ENCODE data around the gene NTRK1.

Gene NTRK1

GRCh38 chr1:156860628-156861423 lies at the start of gene NTRK1:
Gene NTRK1, plus strand, starts transcription at chr1:156860865. Its CDS starts 70 bp downstream, at chr1:156860935.
- H3K9ac ChIP-seq (ENCODE audit: low read length) = no peak within 1 kb of the TSS
- DNase-seq (ENCODE audit: low read depth) = peak; percentile 71
- peak within 1 kb of the TSS; percentile 71 for H3K4me3 ChIP-seq (ENCODE audit: low read length)
- no peaks in the 10 kb centered on the region for H3K9me3 ChIP-seq (ENCODE audit: control insufficient read depth, low read length)
- H3K4me1 ChIP-seq (ENCODE audit: control insufficient read depth, insufficient read depth, low read length) = peaks cover 14% of the 10 kb centered on the region
- H3K36me3 ChIP-seq (ENCODE audit: control insufficient read depth, insufficient read depth, low read length, severe bottlenecking) = no peaks in the 10 kb centered on the region
- H3K27me3 ChIP-seq (replicated peaks; ENCODE audit: control insufficient read depth, insufficient read depth, low read length) = peaks cover 69% of the 10 kb centered on the region

GRCh38 chr1:156811168-156811567 lies 49.5 kb upstream of the NTRK1 start:
- Histone ChIP-seq H3K9ac (ENCODE audit: low read length) (no peak overlapping the region), H3K9me3 (ENCODE audit: control insufficient read depth, low read length) (no peaks in the 10 kb centered on the region), H3K4me3 (ENCODE audit: low read length) (no peak overlapping the region), H3K4me1 (ENCODE audit: control insufficient read depth, insufficient read depth, low read length) (peaks cover 31% of the 10 kb centered on the region), H3K36me3 (ENCODE audit: control insufficient read depth, insufficient read depth, low read length, severe bottlenecking) (no peaks in the 10 kb centered on the region), H3K27me3 (replicated peaks; ENCODE audit: control insufficient read depth, insufficient read depth, low read length) (no peaks in the 10 kb centered on the region)
- no peak for DNase-seq (ENCODE audit: low read depth)

GRCh38 chr1:156812293-156812990 lies 48.2 kb upstream of the NTRK1 start:
- H3K4me3 ChIP-seq (ENCODE audit: low read length) = no peak overlapping the region
- H3K27me3 ChIP-seq (replicated peaks; ENCODE audit: control insufficient read depth, insufficient read depth, low read length) = no peaks in the 10 kb centered on the region
- DNase-seq (ENCODE audit: low read depth) = no peak
- no peaks in the 10 kb centered on the region for H3K36me3 ChIP-seq (ENCODE audit: control insufficient read depth, insufficient read depth, low read length, severe bottlenecking)
- no peaks in the 10 kb centered on the region for H3K9me3 ChIP-seq (ENCODE audit: control insufficient read depth, low read length)
- H3K9ac ChIP-seq (ENCODE audit: low read length) = no peak overlapping the region
- H3K4me1 ChIP-seq (ENCODE audit: control insufficient read depth, insufficient read depth, low read length) = peaks cover 29% of the 10 kb centered on the region

- peak overlapping the region; percentile 49 for H3K9ac ChIP-seq (ENCODE audit: low read length)
- no peak for DNase-seq (ENCODE audit: low read depth)
- H3K4me3 ChIP-seq (ENCODE audit: low read length) = peak overlapping the region; percentile 60
- peaks cover 29% of the 10 kb centered on the region for H3K4me1 ChIP-seq (ENCODE audit: control insufficient read depth, insufficient read depth, low read length)
- H3K27me3 ChIP-seq (replicated peaks; ENCODE audit: control insufficient read depth, insufficient read depth, low read length) = no peaks in the 10 kb centered on the region
- no peaks in the 10 kb centered on the region for H3K36me3 ChIP-seq (ENCODE audit: control insufficient read depth, insufficient read depth, low read length, severe bottlenecking)
- no peaks in the 10 kb centered on the region for H3K9me3 ChIP-seq (ENCODE audit: control insufficient read depth, low read length)
These were observed 47.4 kb upstream of the NTRK1 start for GRCh38 chr1:156813298-156813697.

GRCh38 chr1:156813750-156814570 lies 46.7 kb upstream of the NTRK1 start:
- peak overlapping the region; percentile 49 for H3K9ac ChIP-seq (ENCODE audit: low read length)
- peaks cover 29% of the 10 kb centered on the region for H3K4me1 ChIP-seq (ENCODE audit: control insufficient read depth, insufficient read depth, low read length)
- H3K27me3 ChIP-seq (replicated peaks; ENCODE audit: control insufficient read depth, insufficient read depth, low read length) = no peaks in the 10 kb centered on the region
- H3K4me3 ChIP-seq (ENCODE audit: low read length) = peak overlapping the region; percentile 60
- H3K36me3 ChIP-seq (ENCODE audit: control insufficient read depth, insufficient read depth, low read length, severe bottlenecking) = no peaks in the 10 kb centered on the region
- no peaks in the 10 kb centered on the region for H3K9me3 ChIP-seq (ENCODE audit: control insufficient read depth, low read length)
- peak; percentile 70 for DNase-seq (ENCODE audit: low read depth)

GRCh38 chr1:156814571-156815260 lies 45.9 kb upstream of the NTRK1 start:
- Histone ChIP-seq H3K9me3 (ENCODE audit: control insufficient read depth, low read length) (no peaks in the 10 kb centered on the region), H3K36me3 (ENCODE audit: control insufficient read depth, insufficient read depth, low read length, severe bottlenecking) (no peaks in the 10 kb centered on the region), H3K4me1 (ENCODE audit: control insufficient read depth, insufficient read depth, low read length) (peaks cover 29% of the 10 kb centered on the region), H3K4me3 (ENCODE audit: low read length) (no peak overlapping the region), H3K27me3 (replicated peaks; ENCODE audit: control insufficient read depth, insufficient read depth, low read length) (no peaks in the 10 kb centered on the region), H3K9ac (ENCODE audit: low read length) (no peak overlapping the region)
- no peak for DNase-seq (ENCODE audit: low read depth)

- H3K36me3 ChIP-seq (ENCODE audit: control insufficient read depth, insufficient read depth, low read length, severe bottlenecking) = no peaks in the 10 kb centered on the region
- peak; percentile 76 for DNase-seq (ENCODE audit: low read depth)
- no peaks in the 10 kb centered on the region for H3K27me3 ChIP-seq (replicated peaks; ENCODE audit: control insufficient read depth, insufficient read depth, low read length)
- peaks cover 29% of the 10 kb centered on the region for H3K4me1 ChIP-seq (ENCODE audit: control insufficient read depth, insufficient read depth, low read length)
- no peak overlapping the region for H3K4me3 ChIP-seq (ENCODE audit: low read length)
- H3K9ac ChIP-seq (ENCODE audit: low read length) = no peak overlapping the region
- no peaks in the 10 kb centered on the region for H3K9me3 ChIP-seq (ENCODE audit: control insufficient read depth, low read length)
These were observed 45.3 kb upstream of the NTRK1 start for GRCh38 chr1:156815307-156815826.

GRCh38 chr1:156815961-156816422 lies 44.7 kb upstream of the NTRK1 start:
- DNase-seq (ENCODE audit: low read depth) = no peak
- Histone ChIP-seq H3K4me1 (ENCODE audit: control insufficient read depth, insufficient read depth, low read length) (peaks cover 29% of the 10 kb centered on the region), H3K9ac (ENCODE audit: low read length) (no peak overlapping the region), H3K9me3 (ENCODE audit: control insufficient read depth, low read length) (no peaks in the 10 kb centered on the region), H3K36me3 (ENCODE audit: control insufficient read depth, insufficient read depth, low read length, severe bottlenecking) (no peaks in the 10 kb centered on the region), H3K4me3 (ENCODE audit: low read length) (no peak overlapping the region), H3K27me3 (replicated peaks; ENCODE audit: control insufficient read depth, insufficient read depth, low read length) (no peaks in the 10 kb centered on the region)

GRCh38 chr1:156816561-156817328 lies 43.9 kb upstream of the NTRK1 start, which contains the start of gene SH2D2A:
Gene SH2D2A, minus strand, starts transcription at chr1:156816848. Its CDS starts 140 bp downstream, at chr1:156816708.
- Histone ChIP-seq H3K9ac (ENCODE audit: low read length) (no peak within 1 kb of the TSS), H3K4me1 (ENCODE audit: control insufficient read depth, insufficient read depth, low read length) (peaks cover 29% of the 10 kb centered on the region), H3K36me3 (ENCODE audit: control insufficient read depth, insufficient read depth, low read length, severe bottlenecking) (no peaks in the 10 kb centered on the region), H3K9me3 (ENCODE audit: control insufficient read depth, low read length) (no peaks in the 10 kb centered on the region), H3K4me3 (ENCODE audit: low read length) (no peak within 1 kb of the TSS), H3K27me3 (replicated peaks; ENCODE audit: control insufficient read depth, insufficient read depth, low read length) (no peaks in the 10 kb centered on the region)
- no peak for DNase-seq (ENCODE audit: low read depth)

GRCh38 chr1:156821801-156822200 lies 38.9 kb upstream of the NTRK1 start:
- H3K4me1 ChIP-seq (ENCODE audit: control insufficient read depth, insufficient read depth, low read length) = no peaks in the 10 kb centered on the region
- no peak overlapping the region for H3K9ac ChIP-seq (ENCODE audit: low read length)

More at GRCh38 chr1:156821801-156822200, 38.9 kb upstream of the NTRK1 start:
- Histone ChIP-seq H3K27me3 (replicated peaks; ENCODE audit: control insufficient read depth, insufficient read depth, low read length) (no peaks in the 10 kb centered on the region), H3K9me3 (ENCODE audit: control insufficient read depth, low read length) (no peaks in the 10 kb centered on the region), H3K4me3 (ENCODE audit: low read length) (no peak overlapping the region), H3K36me3 (ENCODE audit: control insufficient read depth, insufficient read depth, low read length, severe bottlenecking) (no peaks in the 10 kb centered on the region)
- DNase-seq (ENCODE audit: low read depth) = no peak
